Measurements from ENCODE around the gene PHF21B. TPM values are rescaled to one million over a fixed set of nuclear protein-coding genes. Genes with fewer than 3 reads are reported as not detected.
"Not testable (repeated sequence)": the region's sequence is repeated elsewhere in the genome, so short reads cannot be mapped to it uniquely, and the experiment has no call there.

PHF21B gene
- total and polyA plus RNA-seq, 3 donors from 2014 or later: 8.5 to 37.9 (median 19.0) TPM

- no peak for DNase-seq
- intact Hi-C loops (cut with DNase I; ENCODE audit: low total_unique reads): no loop called here
- Histone ChIP-seq H3K4me1 (no peaks in the 10 kb centered on the region), H3K36me3 (ENCODE audit: low read depth, missing control alignments) (no peaks in the 10 kb centered on the region), H3K9me3 (no peaks in the 10 kb centered on the region), H3K27ac (no peak overlapping the region), H3K27me3 (no peaks in the 10 kb centered on the region), H3K4me3 (no peak overlapping the region)
- WGBS, 2 donors: 90 to 94% methylated on average over 18 of the region's 18 CpGs
- TF ChIP-seq CTCF (IDR thresholded peaks at IDR 0.05): no peak
- TF ChIP-seq POLR2A (IDR thresholded peaks at IDR 0.05): no peak
Measured at GRCh38 chr22:44962741-44963454, 46.9 kb downstream of the PHF21B start.

- intact Hi-C loops (cut with DNase I; ENCODE audit: low total_unique reads); DNase-seq; H3K4me1 ChIP-seq; H3K27ac ChIP-seq; H3K4me3 ChIP-seq; H3K27me3 ChIP-seq; H3K36me3 ChIP-seq (ENCODE audit: low read depth, missing control alignments); H3K9me3 ChIP-seq: not testable (repeated sequence)
- 94 to 97% methylated on average over 7 of the region's 7 CpGs for WGBS, 2 donors
Measured at GRCh38 chr22:44961682-44962081, 48.1 kb downstream of the PHF21B start.

GRCh38 chr22:44956840-44957767 lies 52.7 kb downstream of the PHF21B start:
- no peaks in the 10 kb centered on the region for H3K4me1 ChIP-seq
- H3K4me3 ChIP-seq: no peak overlapping the region
- no peaks in the 10 kb centered on the region for H3K27me3 ChIP-seq
- no peaks in the 10 kb centered on the region for H3K9me3 ChIP-seq
- TF ChIP-seq CTCF (IDR thresholded peaks at IDR 0.05): no peak
- no peak for TF ChIP-seq POLR2A (IDR thresholded peaks at IDR 0.05)
- DNase-seq: no peak
- intact Hi-C loops (cut with DNase I; ENCODE audit: low total_unique reads): no loop called here
- no peak overlapping the region for H3K27ac ChIP-seq
- WGBS, 2 donors: 83 to 93% methylated on average over 18 of the region's 18 CpGs
- H3K36me3 ChIP-seq (ENCODE audit: low read depth, missing control alignments): no peaks in the 10 kb centered on the region

- no peak overlapping the region for H3K27ac ChIP-seq
- H3K9me3 ChIP-seq: no peaks in the 10 kb centered on the region
- H3K4me1 ChIP-seq: no peaks in the 10 kb centered on the region
- no peaks in the 10 kb centered on the region for H3K36me3 ChIP-seq (ENCODE audit: low read depth, missing control alignments)
- no peak for DNase-seq
- intact Hi-C loops (cut with DNase I; ENCODE audit: low total_unique reads): no loop called here
- WGBS, 2 donors: 69 to 78% methylated on average over 4 to 8 of the region's 8 CpGs
- no peaks in the 10 kb centered on the region for H3K27me3 ChIP-seq
- no peak for TF ChIP-seq POLR2A (IDR thresholded peaks at IDR 0.05)
- TF ChIP-seq CTCF (IDR thresholded peaks at IDR 0.05): no peak
- no peak overlapping the region for H3K4me3 ChIP-seq
Measured at GRCh38 chr22:44955102-44955501, 54.7 kb downstream of the PHF21B start.

GRCh38 chr22:44954149-44954548 lies 55.7 kb downstream of the PHF21B start:
- Histone ChIP-seq H3K27ac (no peak overlapping the region), H3K4me3 (no peak overlapping the region), H3K36me3 (ENCODE audit: low read depth, missing control alignments) (no peaks in the 10 kb centered on the region), H3K9me3 (no peaks in the 10 kb centered on the region), H3K4me1 (no peaks in the 10 kb centered on the region), H3K27me3 (no peaks in the 10 kb centered on the region)
- intact Hi-C loops (cut with DNase I; ENCODE audit: low total_unique reads): no loop called here
- WGBS, 2 donors: 50 to 62% methylated on average over 10 of the region's 10 CpGs
- DNase-seq: no peak
- TF ChIP-seq POLR2A (IDR thresholded peaks at IDR 0.05): no peak
- no peak for TF ChIP-seq CTCF (IDR thresholded peaks at IDR 0.05)
